HG03442 (cell line): ENCODE results near the gene DERL3.
"Not testable (repeated sequence)": the region's sequence is repeated elsewhere in the genome, so short reads cannot be mapped to it uniquely, and the experiment has no call there.

ENCODE experiments used
- ATAC-seq: cut with Tn5 transposase; IDR thresholded peaks from one replicate; pipeline ENCODE4 v1.9.1; 2021; ENCODE audit warnings: mild to moderate bottlenecking, moderate library complexity; ENCODE audit not compliant: unreplicated experiment

DERL3 gene

DNA sequence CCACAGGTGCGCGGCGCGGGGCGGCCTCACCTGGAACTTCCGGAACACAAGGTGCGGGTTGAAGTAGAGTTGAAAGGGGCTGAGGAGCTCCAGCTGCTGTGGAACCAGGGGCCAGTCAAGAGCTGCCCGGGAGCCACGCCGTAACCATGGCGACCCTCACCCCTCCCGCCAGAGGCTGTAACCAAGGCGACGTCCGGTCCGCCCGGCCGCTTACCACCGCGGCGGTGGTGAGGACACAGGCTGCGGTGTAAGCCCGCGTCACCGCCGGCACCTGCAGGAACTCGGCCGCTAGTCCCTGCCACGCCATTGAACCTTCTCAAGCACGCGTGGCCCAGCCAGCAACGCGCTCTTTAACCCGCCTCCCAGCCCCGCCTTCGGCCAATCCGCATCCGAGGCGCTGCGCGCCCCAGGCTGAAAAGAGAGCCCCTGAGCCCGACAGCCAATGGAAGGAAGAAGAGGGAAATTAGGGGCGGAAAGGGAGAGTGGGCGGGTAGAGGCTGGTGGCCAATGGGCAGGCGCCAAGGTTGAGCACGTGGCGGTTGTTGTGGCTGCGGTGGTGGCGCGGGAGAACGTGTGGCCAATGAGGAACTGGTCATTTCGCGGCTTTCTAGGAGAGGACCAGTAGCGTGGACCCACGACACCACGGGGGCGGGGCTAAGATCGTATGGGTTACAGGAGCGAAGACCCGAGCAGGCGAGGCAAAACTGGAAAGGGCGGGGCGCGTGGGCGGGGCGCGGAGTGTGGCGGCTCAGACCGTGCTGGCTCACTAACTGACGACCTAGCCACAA, at the start of gene DERL3:
DERL3 (minus strand) TSS at position 326 of the 788 bp plus-strand sequence; CDS start at position 307, 19 bp downstream.
- ATAC-seq, result peak; percentile 78

DNA sequence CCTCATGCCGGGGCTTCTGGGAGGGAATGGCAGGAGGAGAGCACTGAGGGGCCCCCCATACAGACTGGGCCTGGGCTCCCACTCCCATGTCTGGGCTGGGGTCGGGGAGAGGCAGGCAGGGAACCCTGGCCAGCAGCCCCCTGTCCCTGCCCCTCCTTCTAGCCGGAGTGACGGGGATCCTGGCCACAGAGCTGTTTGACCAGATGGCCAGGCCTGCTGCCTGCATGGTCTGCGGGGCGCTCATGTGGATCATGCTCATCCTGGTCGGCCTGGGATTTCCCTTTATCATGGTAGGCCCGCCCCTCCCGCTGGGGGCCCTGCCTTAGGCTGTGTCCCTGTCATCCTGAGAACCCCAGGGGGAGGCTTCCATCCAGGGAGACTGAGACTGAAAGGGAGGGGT, 45.3 kb upstream of the DERL3 start:
- ATAC-seq, result no peak

DNA sequence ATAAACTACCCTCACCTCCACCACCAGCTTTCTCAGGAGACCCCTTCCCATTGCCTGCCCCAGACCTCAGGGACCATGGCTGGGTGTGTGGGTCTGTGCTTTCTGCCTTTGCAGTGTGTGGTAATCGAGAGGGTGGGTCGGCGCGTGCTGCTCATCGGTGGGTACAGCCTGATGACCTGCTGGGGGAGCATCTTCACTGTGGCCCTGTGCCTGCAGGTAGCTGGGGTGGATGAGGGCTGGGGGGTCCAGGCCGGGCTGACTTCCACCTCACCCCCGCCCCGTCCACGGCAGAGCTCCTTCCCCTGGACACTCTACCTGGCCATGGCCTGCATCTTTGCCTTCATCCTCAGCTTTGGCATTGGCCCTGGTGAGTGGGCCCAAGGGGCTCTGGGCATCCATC, 44.9 kb upstream of the DERL3 start:
- no peak for ATAC-seq

DNA sequence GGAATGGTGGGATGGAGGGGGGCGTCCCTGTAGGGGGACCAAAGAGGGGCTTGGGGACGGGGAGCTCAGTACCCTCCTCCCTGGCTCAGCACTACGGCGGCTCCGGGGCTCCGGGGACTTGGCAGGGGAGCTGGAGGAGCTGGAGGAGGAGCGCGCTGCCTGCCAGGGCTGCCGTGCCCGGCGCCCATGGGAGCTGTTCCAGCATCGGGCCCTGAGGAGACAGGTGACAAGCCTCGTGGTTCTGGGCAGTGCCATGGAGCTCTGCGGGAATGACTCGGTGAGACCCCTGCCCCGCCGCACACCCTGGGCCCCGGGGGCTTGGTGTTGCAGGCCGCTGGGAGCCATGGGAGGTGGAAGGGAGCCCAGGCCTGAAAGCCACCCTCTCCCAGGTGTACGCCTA, 43.6 kb upstream of the DERL3 start:
- ATAC-seq, result no peak

DNA sequence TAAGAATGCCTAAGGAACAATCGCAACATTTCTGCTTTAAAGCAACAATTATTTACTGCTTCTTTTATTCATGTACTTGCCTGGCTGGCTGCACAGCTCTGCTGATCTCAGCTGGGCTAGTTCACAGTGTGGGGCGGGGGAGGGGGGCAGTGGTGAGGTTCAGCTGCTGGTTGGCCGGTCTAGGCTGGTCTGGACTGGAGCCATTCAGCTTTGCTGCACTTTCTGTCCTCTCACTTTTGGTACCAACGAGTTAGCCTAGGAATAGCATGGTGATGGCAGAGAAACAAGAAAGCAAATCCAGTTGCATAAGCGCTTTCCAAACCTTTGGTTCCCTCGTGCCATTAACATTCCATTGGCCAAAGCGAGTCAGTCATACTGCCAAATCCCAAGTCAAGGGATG, 39.4 kb upstream of the DERL3 start:
- ATAC-seq, result no peak

DNA sequence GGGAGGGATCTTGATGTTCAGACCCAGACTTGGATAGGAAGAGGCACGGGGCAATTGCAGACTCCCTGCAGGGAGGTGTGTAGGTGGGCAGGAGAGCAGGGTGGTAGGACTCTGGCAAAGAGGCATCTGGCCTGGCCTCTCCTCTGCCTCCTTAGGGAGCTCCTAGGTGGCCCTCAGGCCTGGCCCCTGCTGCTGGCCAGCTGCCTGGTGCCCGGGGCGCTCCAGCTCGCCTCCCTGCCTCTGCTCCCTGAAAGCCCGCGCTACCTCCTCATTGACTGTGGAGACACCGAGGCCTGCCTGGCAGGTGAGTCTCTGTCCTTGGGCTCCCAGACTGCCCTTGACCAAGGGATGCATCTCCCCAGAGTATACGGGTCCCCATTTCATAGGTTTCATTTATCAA, 38.8 kb upstream of the DERL3 start:
- ATAC-seq, result no peak

DNA sequence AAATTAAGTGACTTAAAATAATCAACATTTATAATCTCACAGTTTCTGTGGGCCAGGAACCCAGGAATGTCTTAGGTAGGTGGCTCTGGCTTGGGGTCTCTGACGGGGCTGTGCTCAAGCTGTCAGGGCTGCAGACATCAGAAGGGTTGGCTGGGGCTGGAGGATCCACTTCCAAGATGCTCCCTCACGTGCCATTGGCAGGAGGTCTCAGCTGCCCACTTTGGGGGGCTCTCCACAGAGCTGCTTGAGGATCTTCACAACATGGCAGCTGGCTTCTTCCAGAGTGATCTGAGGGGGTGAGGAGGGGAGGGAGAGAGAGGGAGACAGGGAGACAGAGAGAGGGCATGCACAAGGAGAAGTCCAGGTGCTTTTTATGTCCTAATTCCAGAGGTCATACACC, 37.0 kb upstream of the DERL3 start:
- ATAC-seq, result no peak

DNA sequence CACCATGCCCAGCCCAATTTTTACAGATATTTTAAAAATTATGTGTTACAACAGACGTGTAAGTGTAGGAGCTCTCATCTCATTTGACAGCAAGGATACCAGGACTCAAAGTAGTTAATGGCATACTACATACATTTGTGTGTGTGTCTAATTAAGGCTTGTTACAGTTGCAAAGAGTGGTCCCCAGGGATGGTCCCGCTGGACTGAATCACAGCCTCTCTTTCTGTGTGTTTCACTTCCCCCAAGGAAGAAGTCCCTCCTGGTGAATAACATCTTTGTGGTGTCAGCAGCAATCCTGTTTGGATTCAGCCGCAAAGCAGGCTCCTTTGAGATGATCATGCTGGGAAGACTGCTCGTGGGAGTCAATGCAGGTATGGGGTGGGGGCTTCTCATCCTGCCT, 36.1 kb upstream of the DERL3 start:
- no peak for ATAC-seq

DNA sequence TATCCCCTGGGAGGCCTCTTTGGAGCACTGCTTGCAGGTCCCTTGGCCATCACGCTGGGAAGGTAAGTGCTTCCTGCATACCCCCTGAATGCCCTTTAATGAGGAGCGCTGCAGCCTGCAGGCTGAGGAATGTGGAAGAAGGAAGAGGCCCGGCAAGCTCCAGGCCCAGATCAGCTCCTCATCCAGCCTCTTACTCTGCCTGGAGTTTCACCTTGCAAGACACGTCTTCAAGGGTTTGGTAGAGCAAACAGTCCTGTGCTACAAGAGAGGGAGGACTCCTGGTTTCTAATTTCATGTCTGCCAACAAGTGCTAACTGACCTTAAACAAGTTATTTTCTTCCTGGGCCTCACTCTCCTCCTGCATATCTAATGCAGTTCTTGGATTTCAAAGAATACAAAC, 29.8 kb upstream of the DERL3 start:
- no peak for ATAC-seq

DNA sequence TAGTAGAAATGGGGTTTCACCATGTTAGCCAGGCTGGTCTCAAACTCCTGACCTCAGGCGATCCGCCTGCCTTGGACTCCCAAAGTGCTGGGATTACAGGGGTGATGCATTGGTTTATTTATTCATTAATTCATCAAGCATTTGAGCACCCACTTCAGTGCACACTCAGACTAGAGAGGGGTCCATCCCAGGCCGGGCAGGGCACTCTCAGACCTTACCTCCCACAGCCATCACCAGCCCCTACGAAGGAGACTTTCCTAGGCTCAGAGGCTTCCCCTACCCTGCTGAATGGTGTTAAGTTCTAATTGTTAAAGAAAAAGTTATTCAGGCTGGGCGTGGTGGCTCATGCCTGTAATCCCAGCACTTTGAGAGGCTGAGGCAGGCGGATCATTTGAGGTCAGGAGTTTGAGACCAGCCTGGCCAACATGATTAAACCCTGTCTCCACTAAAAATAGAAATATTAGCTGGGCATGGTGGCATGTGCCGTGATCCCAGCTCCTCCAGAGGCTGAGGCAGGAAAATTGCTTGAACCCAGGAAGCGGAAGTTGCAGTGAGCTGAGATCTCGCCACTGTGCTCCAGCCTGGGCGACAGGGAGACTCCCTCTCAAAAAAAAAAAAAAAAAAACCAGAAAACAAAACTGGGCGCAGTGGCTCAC, 25.8 kb upstream of the DERL3 start:
- not testable (repeated sequence) for ATAC-seq

DNA sequence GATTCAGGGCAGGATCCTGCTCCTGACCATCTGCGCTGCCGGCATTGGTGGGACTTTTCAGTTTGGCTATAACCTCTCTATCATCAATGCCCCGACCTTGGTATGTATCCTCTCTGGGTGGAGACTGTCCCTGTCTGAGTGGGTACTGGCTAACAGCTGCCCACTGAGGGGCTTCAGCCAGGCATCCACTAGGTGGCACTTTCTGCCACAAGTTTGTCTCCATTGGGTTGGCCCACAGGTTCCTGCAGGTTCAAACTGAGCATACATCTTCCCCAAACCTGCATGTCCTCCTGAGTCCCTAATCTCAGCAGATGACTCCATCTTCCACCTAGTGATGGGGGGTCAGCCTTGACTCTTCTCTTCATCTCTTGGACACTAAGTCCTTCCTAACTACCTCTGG, 23.3 kb upstream of the DERL3 start:
- no peak for ATAC-seq

DNA sequence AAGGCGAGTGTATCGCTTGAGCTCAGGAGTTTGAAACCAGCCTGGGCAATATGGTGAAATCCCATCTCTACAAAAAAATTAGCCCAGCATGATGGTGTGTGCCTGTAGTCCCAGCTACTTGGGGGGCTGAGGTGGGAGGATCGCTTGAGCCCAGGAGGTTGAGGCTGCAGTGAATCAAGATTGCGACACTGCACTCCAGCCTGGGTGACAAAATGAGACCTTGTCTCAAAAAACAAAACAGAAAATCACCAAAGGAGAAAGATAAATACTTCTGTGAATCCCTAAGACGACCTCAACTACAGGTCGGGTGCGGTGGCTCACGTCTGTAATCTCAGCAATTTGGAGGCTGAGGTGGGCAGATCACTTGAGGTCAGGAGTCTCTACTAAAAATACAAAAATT, 21.4 kb upstream of the DERL3 start:
- ATAC-seq, result not testable (repeated sequence)

DNA sequence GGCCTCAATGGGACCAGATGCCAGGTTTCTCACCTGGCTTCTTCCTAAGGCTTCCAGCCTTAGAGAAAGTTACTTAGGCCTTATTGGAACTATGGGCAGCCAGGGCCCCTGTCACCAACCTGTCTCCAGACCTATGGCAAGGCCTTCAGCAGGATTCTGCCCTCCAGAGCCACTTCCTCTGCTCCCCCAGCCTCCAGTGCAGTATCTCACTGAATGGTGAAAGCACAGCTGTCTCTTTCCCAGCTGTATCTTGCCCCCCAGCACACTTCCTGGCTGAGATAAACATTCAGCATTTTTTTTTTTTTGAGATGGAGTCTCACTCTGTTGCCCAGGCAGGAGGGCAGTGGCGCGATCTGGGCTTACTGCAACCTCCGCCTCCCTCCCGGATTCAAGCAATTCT, 20.4 kb upstream of the DERL3 start:
- no peak for ATAC-seq

DNA sequence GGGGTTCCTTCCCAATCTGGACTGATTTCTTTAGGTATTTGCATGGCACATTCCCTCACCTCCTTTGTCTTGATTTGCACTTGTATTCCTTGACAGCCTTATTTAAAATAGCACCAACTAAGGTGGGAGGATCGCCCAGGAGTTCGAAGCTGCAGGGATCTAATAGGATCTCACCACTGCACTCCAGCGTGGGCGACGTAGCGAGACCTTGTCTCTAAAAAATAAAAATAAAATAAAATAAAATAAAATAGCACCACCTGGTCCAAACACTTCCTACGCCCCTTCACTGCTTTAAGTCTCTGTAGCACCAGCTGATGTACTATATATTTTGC, 19.6 kb upstream of the DERL3 start:
- no peak for ATAC-seq

DNA sequence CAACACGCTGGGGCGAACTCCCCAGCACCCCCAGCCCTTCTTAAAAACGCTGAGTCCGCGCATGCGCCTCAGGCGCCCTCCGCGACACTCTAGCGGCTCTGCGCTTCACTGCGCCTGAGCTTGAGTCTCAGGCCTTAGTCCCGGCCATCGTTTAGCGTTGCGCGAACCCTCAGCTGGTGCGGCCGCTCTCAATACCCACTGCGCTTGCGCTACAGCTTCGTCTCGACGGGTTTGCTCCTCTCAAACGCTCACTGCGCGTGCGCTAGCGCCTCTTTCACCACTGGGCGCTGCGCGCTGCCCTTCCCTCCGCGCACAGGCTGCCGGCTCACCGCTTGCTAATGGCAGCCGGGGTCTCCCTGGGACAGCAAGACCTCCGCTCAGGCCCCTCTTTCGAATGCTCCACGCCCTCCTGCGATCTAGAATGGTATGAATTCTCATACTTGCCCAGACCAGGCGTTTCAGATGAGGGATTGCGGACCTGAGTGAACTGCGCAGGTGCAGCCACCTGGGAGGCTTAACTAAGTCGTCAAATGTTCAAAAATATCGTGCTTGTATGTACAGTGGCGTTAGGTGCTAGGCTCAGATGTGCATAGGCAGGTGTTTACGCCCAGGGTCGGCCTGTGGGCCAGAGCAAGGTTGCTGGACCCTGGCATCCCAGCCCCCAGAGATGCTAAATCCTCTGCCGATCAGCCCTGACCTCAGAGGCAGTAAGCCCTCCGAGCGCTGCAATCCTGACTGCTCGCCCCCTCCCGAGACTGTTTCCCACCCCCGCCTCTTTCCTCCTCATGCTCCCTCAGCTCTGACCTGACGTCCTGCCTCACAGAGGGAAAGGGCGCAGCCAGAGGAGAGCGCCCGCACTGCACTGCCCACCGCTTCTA, 19.0 kb upstream of the DERL3 start, which contains the start of gene SLC2A11:
SLC2A11 (plus strand) TSS at position 270 of the 878 bp plus-strand sequence; CDS start at position 395, 125 bp downstream.
- peak; percentile 94 for ATAC-seq

DNA sequence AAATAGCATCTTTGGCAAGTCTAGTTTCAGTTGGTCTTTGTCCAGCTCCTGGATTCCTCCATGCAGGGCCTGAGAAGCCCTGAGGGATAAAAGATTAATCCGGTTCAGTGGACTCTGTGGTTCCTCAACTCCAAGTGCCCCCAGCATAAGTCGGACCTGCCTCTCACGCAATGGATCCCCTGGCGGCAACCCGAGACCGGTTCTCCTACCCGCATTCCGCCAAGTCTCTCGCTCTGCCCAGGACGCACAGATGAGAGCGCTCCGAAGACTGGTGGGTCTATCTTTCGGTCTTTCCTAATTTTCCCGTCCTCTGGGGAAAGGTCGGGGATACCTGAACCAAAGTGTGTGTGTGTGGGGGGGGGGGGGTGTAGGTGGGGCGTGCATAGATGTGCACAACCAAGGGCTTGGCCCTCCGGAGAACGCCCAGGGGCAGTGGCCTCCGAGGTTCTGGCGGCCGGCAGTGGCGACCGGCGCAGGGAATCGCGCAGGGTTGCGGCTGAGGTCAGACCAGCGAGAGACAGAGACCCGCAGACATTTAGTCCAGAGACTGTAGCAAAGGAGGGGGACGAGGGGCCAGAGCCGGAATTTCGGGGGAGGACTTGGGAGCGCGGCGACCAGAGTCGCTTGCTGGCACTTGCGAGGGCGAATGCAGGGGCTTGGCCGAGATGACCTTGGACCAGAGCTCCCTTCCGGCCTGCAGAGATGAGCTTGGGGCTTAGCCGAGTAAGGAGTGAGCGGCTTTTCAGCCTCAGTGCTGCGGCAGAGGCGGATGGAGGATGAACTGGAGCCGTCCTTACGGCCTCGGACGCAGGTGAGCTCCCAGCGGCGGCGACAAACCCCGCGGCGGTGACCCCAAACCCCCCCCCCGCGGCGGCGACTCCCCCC, 18.2 kb upstream of the DERL3 start:
- ATAC-seq, result peak; percentile 28

DNA sequence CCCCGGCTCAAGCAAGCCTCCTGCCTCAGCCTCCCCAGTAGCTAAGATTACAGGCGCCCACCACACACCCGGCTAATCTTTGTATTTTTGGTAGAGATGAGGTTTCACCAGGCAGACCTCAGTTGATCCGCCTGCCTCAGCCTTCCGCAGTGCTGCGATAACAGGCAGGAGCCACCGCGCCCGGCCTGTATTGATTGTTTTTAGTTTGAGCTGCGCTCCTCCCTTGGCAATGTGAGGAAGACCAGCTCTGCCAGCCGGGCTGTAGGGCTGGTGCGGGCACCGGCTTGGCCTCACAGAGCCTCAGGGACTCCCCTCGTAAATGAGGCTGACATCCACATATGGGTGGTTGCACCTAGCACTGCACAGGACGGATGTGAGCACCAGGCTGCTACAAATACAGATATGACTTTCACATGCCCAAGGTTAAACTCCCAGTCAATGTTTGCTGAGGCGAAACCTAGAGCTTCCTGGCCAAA, 11.4 kb upstream of the DERL3 start:
- ATAC-seq, result no peak

DNA sequence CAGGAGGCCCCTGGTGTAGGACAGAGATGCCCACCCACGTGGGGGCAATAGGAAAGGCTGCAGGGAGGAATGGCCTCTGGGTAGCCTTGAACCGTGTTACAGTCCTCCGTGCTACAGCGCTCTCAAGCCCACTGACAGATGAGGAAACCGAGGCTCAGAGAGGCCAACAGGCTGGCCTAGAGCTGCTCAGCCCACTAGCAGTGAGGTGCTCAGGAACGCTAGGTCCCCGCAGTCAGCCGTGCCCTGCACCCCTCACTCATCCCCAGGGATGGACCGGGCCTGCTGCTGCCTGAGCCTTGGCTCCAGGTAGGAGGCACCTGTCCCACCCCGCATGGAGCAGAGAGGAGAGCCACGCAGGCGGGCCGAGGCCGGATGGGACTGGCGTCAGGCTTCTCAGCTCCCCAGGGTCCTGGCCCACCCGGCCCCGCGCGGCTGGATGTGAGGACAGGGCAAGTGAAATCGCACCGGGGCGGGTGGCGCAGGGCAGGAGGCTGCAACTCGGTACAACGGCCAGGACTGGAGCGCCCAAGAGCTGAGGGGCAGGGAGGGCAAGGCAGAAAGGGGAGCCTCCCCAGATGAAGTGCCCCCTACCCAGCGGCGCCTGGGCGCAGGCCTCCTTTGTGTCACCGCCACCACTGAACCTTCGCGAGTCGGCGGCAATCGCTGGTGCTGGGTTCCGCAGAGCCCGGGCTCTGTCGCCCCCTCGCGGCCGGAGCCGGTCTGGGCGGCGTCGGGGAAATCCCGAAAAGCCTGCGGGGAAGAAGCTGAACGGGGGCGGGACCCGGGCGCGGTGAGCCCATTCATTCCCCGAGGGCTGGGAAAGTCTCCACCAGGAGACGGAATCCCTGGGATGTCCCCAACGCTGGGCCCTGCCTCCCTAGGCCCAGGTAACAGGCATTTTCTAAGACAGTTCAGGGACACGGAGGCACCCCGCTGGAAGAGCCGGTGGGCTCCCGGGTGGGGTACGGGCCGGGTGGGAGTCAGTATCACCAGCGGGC, 10.5 kb upstream of the DERL3 start:
- ATAC-seq, result no peak
